Measurements from ENCODE around the gene ABCB8.

- TF ChIP-seq POLR2A (IDR thresholded peaks at IDR 0.05) (no peak), CTCF (IDR thresholded peaks at IDR 0.05) (no peak)
Observed at GRCh38 chr7:151000897-151001495, 27.3 kb upstream of the ABCB8 start.
